Activated CD4-positive, alpha-beta memory T cell treated with anti-CD3 and anti-CD28 coated beads, Interleukin-2, amount 10 ng/mL, durations not matched to agents 7 days and 5 days (primary cell): ENCODE results near the gene GADD45A. TPM values are rescaled to one million over a fixed set of nuclear protein-coding genes. Genes with fewer than 3 reads are reported as not detected.
A peak's percentile ranks its signal among the peaks of the same experiment; 100 is the strongest.
"Not testable (repeated sequence)": the region's sequence is repeated elsewhere in the genome, so short reads cannot be mapped to it uniquely, and the experiment has no call there.

Experiments
- CTCF ChIA-PET: fragments of 350-600 bp; sonication (Branson Sonifier 250); formaldehyde crosslinking; loops from one replicate; lab custom pipeline; 2021; ENCODE audit warnings: antibody characterized with exemption, inconsistent platforms; lab: Charles Lee
- POLR2A ChIA-PET: fragments of 350-600 bp; sonication (Branson Sonifier 250); formaldehyde crosslinking; loops from one replicate; lab custom pipeline; 2021; ENCODE audit warnings: antibody characterized with exemption; lab: Charles Lee
- DNase-seq: peaks from one replicate; pipeline ENCODE4 v3.0.0-alpha.2; 2020
- H3K27ac Mint-ChIP-seq: one replicate; pipeline ENCODE4 v1.8.0; 2021; ENCODE audit warnings: mild to moderate bottlenecking, mixed read lengths
- H3K27me3 Mint-ChIP-seq: one replicate; pipeline ENCODE4 v1.8.0; 2021; ENCODE audit warnings: mixed read lengths
- H3K36me3 Mint-ChIP-seq: one replicate; pipeline ENCODE4 v1.8.0; 2021; ENCODE audit warnings: low read depth, mixed read lengths
- H3K4me1 Mint-ChIP-seq: one replicate; pipeline ENCODE4 v1.8.0; 2021; ENCODE audit warnings: mixed read lengths
- H3K4me3 Mint-ChIP-seq: one replicate; pipeline ENCODE4 v1.8.0; 2021; ENCODE audit warnings: mild to moderate bottlenecking, mixed read lengths
- H3K9me3 Mint-ChIP-seq: one replicate; pipeline ENCODE4 v1.8.0; 2021; ENCODE audit warnings: mixed read lengths
- total RNA-seq, 2 experiments: library from RNA; stranded (reverse); gene quantifications; one replicate each; pipeline ENCODE4 v1.2.3, GENCODE V29; 2021

Gene GADD45A
- total RNA-seq, 2 experiments from 2014 or later, result 29.5 to 30.7 TPM

DNA sequence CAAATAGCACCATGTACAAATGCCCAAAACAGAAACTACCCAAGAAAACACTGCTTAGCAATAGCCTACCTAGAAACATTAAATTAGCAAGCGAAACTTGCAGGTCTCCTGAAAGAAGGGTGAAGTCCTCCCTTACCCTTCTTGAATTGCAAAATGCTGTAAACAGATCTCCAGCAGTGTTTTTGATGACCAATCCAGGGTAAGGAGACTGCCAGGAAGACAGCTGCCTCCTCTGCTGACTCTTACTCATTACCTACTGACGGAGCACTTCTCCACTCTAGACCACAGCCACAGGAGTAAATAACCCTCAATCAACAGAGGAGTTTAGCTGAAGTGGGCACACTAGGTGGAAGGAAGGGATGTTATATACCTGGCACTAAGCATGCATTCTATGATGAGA is 32.2 kb upstream of the GADD45A start:
- no peak for DNase-seq
- Mint-ChIP-seq H3K27me3 (peaks cover 14% of the 10 kb centered on the region), H3K4me3 (no peak overlapping the region), H3K4me1 (peaks cover 2% of the 10 kb centered on the region), H3K36me3 (no peaks in the 10 kb centered on the region), H3K9me3 (no peaks in the 10 kb centered on the region), H3K27ac (no peak overlapping the region)
- ChIA-PET POLR2A (no interaction called here), CTCF (no interaction called here)

DNA sequence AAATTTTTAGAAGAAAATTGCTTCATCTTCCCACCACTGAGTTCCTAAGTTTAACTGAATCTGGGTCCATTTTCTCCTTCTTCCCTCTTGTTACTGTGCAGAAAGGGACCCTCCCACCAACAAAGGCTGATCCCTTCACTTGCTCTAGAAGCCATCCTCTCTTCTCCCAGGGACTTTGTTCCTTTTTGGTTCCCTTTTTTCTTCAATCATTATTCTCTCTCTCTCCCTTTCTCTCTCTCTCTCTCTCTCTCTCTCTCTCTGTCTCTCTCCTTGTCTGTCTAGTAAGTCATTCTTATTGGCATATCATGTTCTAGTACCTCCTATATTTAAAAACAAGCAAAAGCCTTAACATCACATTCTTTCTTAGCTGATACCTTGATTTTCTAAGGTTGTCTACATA is 31.7 kb upstream of the GADD45A start:
- peaks cover 2% of the 10 kb centered on the region for H3K4me1 Mint-ChIP-seq
- no peaks in the 10 kb centered on the region for H3K36me3 Mint-ChIP-seq
- H3K27me3 Mint-ChIP-seq, result peaks cover 17% of the 10 kb centered on the region
- no peak overlapping the region for H3K4me3 Mint-ChIP-seq
- no peak overlapping the region for H3K27ac Mint-ChIP-seq
- CTCF ChIA-PET, result no interaction called here
- H3K9me3 Mint-ChIP-seq, result no peaks in the 10 kb centered on the region
- no peak for DNase-seq
- POLR2A ChIA-PET, result interaction anchor here (0.6 kb wide), 1 partner anchor 92 kb away, joined by 3 read pairs; no protein-coding TSS in a partner anchor

DNA sequence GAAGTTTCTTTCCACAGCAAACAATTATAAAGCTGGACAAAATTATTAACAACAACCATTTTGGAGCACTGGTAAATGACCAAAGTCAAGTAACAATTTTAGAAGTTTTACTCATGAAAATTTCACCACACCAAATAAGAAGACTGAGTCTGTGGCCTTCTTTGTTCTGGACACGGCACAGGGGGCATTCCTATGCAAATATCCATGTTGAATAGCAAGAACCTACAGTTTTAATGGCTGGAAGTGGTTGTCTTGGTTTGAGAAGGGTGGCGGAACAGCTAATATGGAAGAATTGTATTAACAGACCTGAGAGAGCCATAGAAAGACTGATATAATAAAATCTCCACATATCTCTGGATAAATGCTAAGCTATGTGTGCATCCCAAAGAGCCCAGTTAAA is 29.4 kb upstream of the GADD45A start:
- Mint-ChIP-seq H3K27me3 (peaks cover 26% of the 10 kb centered on the region), H3K27ac (no peak overlapping the region), H3K9me3 (no peaks in the 10 kb centered on the region), H3K36me3 (no peaks in the 10 kb centered on the region), H3K4me1 (peaks cover 2% of the 10 kb centered on the region), H3K4me3 (no peak overlapping the region)
- CTCF ChIA-PET, result no interaction called here
- POLR2A ChIA-PET, result no interaction called here
- no peak for DNase-seq

DNA sequence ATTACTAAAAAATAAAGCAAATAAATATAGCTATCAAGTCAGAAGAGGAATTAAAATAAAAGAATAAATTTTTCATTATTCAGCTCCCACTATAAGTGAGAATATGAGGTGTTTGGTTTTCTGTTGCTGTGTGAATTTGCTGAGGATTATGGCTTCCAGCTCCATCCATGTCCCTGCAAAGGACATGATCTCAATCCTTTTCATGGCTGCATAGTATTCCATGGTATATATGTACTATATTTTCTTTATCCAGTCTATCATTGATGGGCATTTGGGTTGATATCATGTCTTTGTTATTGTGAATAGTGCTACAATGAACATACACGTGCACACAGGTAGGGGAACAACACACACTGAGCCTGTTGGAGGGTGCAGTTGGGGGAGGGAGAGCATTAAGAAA is 27.8 kb upstream of the GADD45A start:
- H3K9me3 Mint-ChIP-seq, DNase-seq, CTCF ChIA-PET, H3K4me3 Mint-ChIP-seq, H3K27ac Mint-ChIP-seq, H3K4me1 Mint-ChIP-seq, H3K36me3 Mint-ChIP-seq: not testable (repeated sequence)
- H3K27me3 Mint-ChIP-seq, result peaks cover 33% of the 10 kb centered on the region
- POLR2A ChIA-PET, result interaction anchor here (1.1 kb wide), 1 partner anchor 29 kb away, joined by 3 read pairs; no protein-coding TSS in a partner anchor

DNA sequence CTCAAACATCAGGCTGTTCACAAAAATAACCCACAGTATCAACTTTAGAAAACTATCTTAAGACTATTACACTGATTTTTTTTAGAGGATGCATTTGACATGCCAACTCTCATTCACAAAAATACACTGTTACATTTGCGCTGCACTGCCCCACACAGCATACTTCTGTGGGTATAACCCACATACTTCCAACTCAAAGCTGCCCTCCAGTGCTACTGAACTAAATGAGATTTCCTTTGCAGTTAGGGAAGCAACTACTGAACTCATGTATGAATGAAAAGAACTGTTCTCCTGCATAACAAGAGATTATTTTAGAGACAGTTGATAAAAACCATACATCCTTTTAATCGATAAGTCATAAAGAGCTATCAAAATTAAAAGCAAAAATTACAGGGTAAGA is 25.8 kb upstream of the GADD45A start:
- no peak for DNase-seq
- Mint-ChIP-seq H3K4me3 (no peak overlapping the region), H3K4me1 (no peaks in the 10 kb centered on the region), H3K36me3 (no peaks in the 10 kb centered on the region), H3K9me3 (no peaks in the 10 kb centered on the region), H3K27ac (no peak overlapping the region), H3K27me3 (peaks cover 31% of the 10 kb centered on the region)
- CTCF ChIA-PET, result no interaction called here
- POLR2A ChIA-PET, result no interaction called here

DNA sequence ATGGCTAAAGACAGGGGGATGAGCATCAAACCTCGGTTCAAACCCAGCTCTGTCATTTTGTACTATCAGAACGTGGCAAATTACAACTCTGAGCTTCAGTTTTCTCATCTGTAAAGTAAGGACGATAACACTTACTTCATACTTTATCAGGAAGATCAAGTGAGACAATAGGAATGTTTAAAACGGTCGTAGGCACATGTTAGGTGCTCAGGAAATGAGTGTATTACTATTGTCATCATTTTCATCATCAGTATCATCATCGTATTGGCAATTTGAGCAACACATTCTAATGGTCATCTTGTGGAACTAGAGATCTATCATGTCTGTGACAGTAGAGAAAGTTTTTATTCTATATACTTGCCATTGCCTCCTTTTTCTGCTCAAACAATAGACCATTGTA is 22.1 kb upstream of the GADD45A start:
- Mint-ChIP-seq H3K4me1 (no peaks in the 10 kb centered on the region), H3K27ac (no peak overlapping the region), H3K36me3 (no peaks in the 10 kb centered on the region), H3K4me3 (no peak overlapping the region), H3K9me3 (no peaks in the 10 kb centered on the region), H3K27me3 (peaks cover 38% of the 10 kb centered on the region)
- DNase-seq, result no peak
- CTCF ChIA-PET, result no interaction called here
- POLR2A ChIA-PET, result interaction anchor here (0.6 kb wide), 1 partner anchor 24 kb away, joined by 3 read pairs; no protein-coding TSS in a partner anchor

DNA sequence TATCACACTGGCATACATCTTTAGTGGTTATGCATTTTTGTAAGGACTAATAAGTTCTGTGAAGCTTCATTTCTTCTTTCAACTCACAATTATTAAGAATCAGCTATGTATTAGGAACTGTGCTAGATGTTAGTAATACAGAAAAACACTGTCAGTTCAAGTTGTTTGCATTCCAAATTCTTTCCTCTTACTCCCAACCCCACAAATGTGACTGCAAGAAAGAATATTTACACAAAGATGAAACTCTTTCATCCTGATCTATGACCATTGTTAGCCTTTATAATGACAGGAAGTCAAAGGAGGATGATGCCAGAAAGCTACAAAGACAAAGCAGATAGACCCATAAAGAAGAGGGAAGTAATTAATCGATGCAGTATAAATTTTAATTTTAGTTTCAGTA is 21.0 kb upstream of the GADD45A start:
- Mint-ChIP-seq H3K36me3 (no peaks in the 10 kb centered on the region), H3K4me3 (no peak overlapping the region), H3K27ac (no peak overlapping the region), H3K4me1 (no peaks in the 10 kb centered on the region), H3K27me3 (peaks cover 36% of the 10 kb centered on the region), H3K9me3 (no peaks in the 10 kb centered on the region)
- ChIA-PET POLR2A (no interaction called here), CTCF (no interaction called here)
- DNase-seq, result no peak

DNA sequence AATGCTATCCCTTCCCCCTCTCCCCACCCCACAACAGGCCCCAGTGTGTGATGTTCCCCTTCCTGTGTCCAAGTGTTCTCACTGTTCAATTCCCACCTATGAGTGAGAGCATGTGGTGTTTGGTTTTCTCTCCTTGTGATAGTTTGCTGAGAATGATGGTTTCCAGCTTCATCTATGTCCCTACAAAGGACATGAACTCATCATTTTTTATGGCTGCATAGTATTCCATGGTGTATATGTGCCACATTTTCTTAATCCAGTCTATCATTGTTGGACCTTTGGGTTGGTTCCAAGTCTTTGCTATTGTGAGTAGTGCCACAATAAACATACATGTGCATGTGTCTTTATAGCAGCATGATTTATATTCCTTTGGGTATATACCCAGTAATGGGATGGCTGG is 19.7 kb upstream of the GADD45A start:
- CTCF ChIA-PET, H3K27ac Mint-ChIP-seq, DNase-seq, H3K9me3 Mint-ChIP-seq, H3K4me3 Mint-ChIP-seq, H3K36me3 Mint-ChIP-seq, H3K4me1 Mint-ChIP-seq, POLR2A ChIA-PET: not testable (repeated sequence)
- peaks cover 39% of the 10 kb centered on the region for H3K27me3 Mint-ChIP-seq

DNA sequence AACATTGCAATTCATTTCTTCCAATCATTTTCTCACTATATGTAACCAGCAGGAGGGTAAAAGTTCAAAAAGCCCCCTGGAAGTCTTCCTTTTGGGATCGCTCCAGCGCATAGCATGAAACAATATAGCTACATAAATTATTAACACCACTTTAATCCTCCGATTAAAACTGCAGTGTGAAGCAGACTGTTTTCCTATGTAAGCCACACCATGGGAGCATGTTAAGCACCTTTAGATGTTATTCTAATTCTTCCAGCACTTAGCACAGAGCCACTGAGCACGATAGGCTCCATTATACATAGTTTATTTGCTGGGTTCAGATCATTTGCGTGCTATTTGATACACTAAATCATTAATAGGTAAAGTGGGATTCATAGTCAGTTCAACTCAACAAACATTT is 18.4 kb upstream of the GADD45A start:
- Mint-ChIP-seq H3K4me3 (no peak overlapping the region), H3K27ac (no peak overlapping the region), H3K9me3 (no peaks in the 10 kb centered on the region), H3K4me1 (no peaks in the 10 kb centered on the region), H3K27me3 (peaks cover 42% of the 10 kb centered on the region), H3K36me3 (no peaks in the 10 kb centered on the region)
- POLR2A ChIA-PET, result no interaction called here
- no peak for DNase-seq
- CTCF ChIA-PET, result no interaction called here

DNA sequence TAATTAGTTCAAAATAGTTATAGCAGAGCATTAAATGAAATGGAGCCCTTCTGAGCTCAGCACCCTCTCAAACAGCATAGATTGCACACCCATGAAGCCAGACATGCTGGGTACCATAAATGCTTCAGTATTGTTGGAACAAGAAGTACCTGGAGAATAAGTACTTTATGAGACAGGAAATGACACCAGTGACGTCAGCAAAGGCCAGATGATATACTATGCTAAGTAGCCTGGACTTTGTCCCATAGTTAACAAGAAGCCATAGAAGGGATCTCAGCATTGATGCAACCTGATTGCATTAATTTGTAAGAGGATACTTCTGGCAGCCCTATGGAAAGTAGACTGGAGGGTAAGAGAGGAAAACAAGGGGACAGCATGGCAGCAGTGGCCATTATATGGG is 16.3 kb upstream of the GADD45A start:
- DNase-seq, result no peak
- no peak overlapping the region for H3K4me3 Mint-ChIP-seq
- POLR2A ChIA-PET, result no interaction called here
- no peaks in the 10 kb centered on the region for H3K4me1 Mint-ChIP-seq
- H3K27me3 Mint-ChIP-seq, result peaks cover 42% of the 10 kb centered on the region
- no peak overlapping the region for H3K27ac Mint-ChIP-seq
- H3K9me3 Mint-ChIP-seq, result no peaks in the 10 kb centered on the region
- no peaks in the 10 kb centered on the region for H3K36me3 Mint-ChIP-seq
- CTCF ChIA-PET, result no interaction called here

DNA sequence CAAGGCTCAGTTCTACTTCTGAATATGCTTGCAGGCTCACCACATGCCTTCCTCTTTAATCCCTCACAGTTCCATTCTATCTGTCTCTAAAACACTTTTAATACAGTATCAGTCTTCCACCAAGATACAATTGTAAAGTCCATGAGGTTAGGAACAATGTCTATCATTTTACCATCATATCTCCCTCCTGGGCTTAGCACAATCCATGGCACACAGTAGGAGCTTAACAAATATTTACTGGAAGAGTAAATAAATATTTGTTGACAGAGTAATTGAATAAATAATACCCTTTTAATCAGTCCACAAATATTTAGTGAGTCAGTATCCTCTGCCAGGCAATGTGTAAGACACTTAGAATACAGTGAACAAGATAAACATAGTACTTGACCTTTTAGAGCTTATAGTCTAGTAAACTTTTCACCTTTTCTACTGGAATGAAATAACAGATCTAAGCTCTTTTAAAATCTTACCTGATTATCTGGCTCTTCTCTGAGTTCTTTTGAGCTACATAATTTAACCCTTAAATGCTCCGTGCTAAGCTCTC is 12.7 kb upstream of the GADD45A start:
- H3K27me3 Mint-ChIP-seq, result peaks cover 30% of the 10 kb centered on the region
- DNase-seq, result no peak
- H3K27ac Mint-ChIP-seq, result no peak overlapping the region
- POLR2A ChIA-PET, result interaction anchor here (6.3 kb wide), 1 partner anchor 13 kb away, joined by 67 read pairs; the partner anchor contains the start of gene GADD45A
- H3K4me1 Mint-ChIP-seq, result peaks cover 23% of the 10 kb centered on the region
- H3K36me3 Mint-ChIP-seq, result no peaks in the 10 kb centered on the region
- no peaks in the 10 kb centered on the region for H3K9me3 Mint-ChIP-seq
- CTCF ChIA-PET, result interaction anchor here (0.7 to 3.2 kb wide), 3 partner anchors 13 to 94 kb away, joined by 3 to 10 read pairs (median 4); partner anchors contain the start of gene GADD45A
- no peak overlapping the region for H3K4me3 Mint-ChIP-seq

DNA sequence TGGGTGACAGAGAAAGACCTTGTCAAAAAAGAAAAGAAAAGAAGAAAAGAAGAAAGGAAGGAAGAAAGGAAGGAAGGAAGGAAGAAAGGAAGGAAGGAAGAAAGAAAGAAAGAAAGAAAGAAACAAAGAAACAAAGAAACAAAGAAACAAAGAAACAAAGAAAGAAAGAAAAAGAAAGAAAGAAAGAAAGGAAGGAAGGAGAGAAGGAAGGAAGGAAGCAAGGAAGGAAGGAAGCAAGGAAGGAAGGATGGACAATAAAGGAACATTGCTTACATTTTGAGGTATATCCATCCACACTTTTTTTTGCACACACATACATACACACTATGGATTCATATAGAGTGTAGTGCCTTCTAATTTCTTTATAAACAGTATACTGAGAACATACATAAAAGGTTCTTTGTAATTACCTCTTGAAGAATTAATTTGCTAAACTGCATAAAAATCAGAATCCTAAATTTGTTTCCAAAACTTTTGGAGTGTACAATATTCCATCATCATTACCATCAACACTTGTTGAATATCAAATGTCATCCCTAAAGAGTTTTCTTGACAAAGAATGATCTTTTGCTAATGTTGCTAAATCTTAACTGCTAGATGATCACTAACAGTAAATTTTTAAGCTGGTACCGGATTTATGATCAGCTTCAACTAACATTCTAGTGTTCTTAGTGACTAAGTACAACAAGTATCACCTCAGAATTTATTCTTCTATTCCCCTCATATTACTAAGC is 11.4 kb upstream of the GADD45A start:
- ChIA-PET POLR2A (interaction anchor here (6.3 kb wide), 1 partner anchor 12 kb away, joined by 67 read pairs; the partner anchor contains the start of gene GADD45A), CTCF (interaction anchor here (0.6 to 3.2 kb wide), 3 partner anchors 11 to 255 kb away, joined by 3 to 10 read pairs (median 4); partner anchors contain the start of gene GADD45A)
- peak overlapping the region; percentile 17 for H3K27ac Mint-ChIP-seq
- peaks cover 23% of the 10 kb centered on the region for H3K4me1 Mint-ChIP-seq
- H3K9me3 Mint-ChIP-seq, result no peaks in the 10 kb centered on the region
- H3K27me3 Mint-ChIP-seq, result peaks cover 30% of the 10 kb centered on the region
- no peaks in the 10 kb centered on the region for H3K36me3 Mint-ChIP-seq
- DNase-seq, result no peak
- H3K4me3 Mint-ChIP-seq, result no peak overlapping the region

DNA sequence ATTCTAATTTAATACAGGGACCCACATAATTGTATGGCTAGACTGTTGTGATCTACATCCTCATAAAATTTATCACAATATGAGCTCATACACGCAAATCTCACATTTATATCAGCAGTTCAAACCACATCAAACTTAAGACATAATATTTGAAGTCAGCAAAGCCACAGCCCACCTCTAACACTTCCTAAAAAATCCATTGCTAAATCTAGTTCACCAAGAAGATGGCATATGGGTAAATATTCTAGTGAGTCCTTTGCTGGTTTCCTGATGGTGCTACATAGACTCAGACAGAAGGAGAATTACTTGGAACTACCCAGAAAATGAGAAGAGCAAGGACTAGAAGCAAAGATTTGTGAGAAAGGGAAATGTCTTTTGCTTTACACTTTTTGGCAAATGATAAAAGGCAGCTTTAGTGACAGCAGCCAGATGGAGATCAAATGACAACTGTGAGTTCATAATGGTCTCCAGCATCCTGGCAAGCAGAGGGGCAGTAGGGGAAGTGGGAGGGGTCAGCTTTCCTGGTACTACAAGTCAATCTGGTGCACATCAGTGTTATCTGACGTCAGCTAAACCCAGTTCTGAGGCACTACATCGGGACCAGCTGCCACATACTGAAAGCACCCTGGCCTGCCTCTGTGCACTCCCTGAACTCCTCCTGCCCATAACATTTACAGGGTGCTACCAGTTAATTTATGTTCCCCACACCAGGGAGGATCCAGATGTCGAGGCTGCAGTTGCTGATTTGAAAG is 10.6 kb upstream of the GADD45A start:
- Mint-ChIP-seq H3K27ac (peak overlapping the region; percentile 63), H3K4me3 (no peak overlapping the region), H3K36me3 (no peaks in the 10 kb centered on the region), H3K9me3 (no peaks in the 10 kb centered on the region), H3K27me3 (peaks cover 26% of the 10 kb centered on the region), H3K4me1 (peaks cover 23% of the 10 kb centered on the region)
- ChIA-PET CTCF (interaction anchor here (0.5 to 3.2 kb wide), 6 partner anchors 12 to 256 kb away, joined by 3 to 10 read pairs (median 3); no protein-coding TSS in a partner anchor), POLR2A (interaction anchor here (6.3 kb wide), 1 partner anchor 11 kb away, joined by 67 read pairs; the partner anchor contains the start of gene GADD45A)
- peak; percentile 58 for DNase-seq
